Kidney (tissue), 14 donors: ENCODE data around the gene RCAN2. TPM values are rescaled to one million over a fixed set of nuclear protein-coding genes. Genes with fewer than 3 reads are reported as not detected.

Experiments
- DNase-seq, 5 donors: peaks; one replicate each; pipeline ENCODE4 v3.0.0-alpha.2; 2013 to 2020
- FAIRE-seq: peaks from 2 replicates; lab custom pipeline; 2012; peaks lifted over from hg19 to GRCh38; lab: Jason Lieb, UNC
- H3K27ac ChIP-seq, 2 donors: one replicate each; pipeline ENCODE4 v1.7.0; 2013; ENCODE audit warnings: low read depth in 2 of 2, low read length in 2 of 2, inconsistent platforms in 1 of 2
- H3K27me3 ChIP-seq: one replicate; pipeline ENCODE4 v1.7.1; 2013; ENCODE audit warnings: low read length, inconsistent platforms; ENCODE audit not compliant: control insufficient read depth, insufficient read depth
- H3K36me3 ChIP-seq, 3 donors: one replicate each; pipeline versions ENCODE4 v1.7.0 to v1.7.1; 2013; ENCODE audit warnings: low read length in 3 of 3, control low read depth in 1 of 3, inconsistent platforms in 1 of 3; ENCODE audit not compliant: insufficient read depth in 3 of 3, control insufficient read depth in 2 of 3
- H3K4me1 ChIP-seq, 3 donors: one replicate each; pipeline versions ENCODE4 v1.7.0 to v1.7.1; 2013; ENCODE audit warnings: low read length in 3 of 3, inconsistent platforms in 1 of 3, low read depth in 1 of 3; ENCODE audit not compliant: control insufficient read depth in 2 of 3, insufficient read depth in 2 of 3
- H3K4me3 ChIP-seq, 3 donors: one replicate each; pipeline versions ENCODE4 v1.7.0 to v1.8.1; 2013; ENCODE audit warnings: low read length in 3 of 3, control low read depth in 1 of 3, inconsistent platforms in 1 of 3
- H3K9ac ChIP-seq, 3 donors: one replicate each; pipeline versions ENCODE4 v1.7.0 to v1.7.1; 2013; ENCODE audit warnings: low read length in 3 of 3, control low read depth in 1 of 3, inconsistent platforms in 1 of 3
- H3K9me3 ChIP-seq, 3 donors: one replicate each; pipeline versions ENCODE4 v1.7.0 to v1.7.1; 2013; ENCODE audit warnings: low read length in 3 of 3, control low read depth in 1 of 3, inconsistent platforms in 1 of 3; ENCODE audit not compliant: control insufficient read depth in 2 of 3, insufficient read depth in 1 of 3
- CTCF ChIP-seq: IDR thresholded peaks from 3 replicates; pipeline ENCODE4 v1.5.1; 2012; ENCODE audit warnings: mild to moderate bottlenecking, moderate library complexity, borderline replicate concordance; ENCODE audit not compliant: insufficient read depth; ENCODE audit errors: extremely low read depth
- intact Hi-C: fragments of 100-400 bp; cut with DNase I; formaldehyde crosslinking; loops from one replicate; pipeline ENCODE4 v1.11.1; 2022
- polyA plus RNA-seq: library from polyadenylated mRNA; stranded (reverse); fragments of 350-450 nt; fragmentation: Illumina TruSeq; extraction: RNeasy Lipid Tissue Mini Kit (QIAGEN cat#74804); gene quantifications from one replicate; pipeline ENCODE4 v1.2.3, GENCODE V29; 2014; ENCODE audit warnings: low read depth, low replicate concordance; ENCODE audit not compliant: insufficient read depth
- total RNA-seq: library from RNA; stranded (reverse); fragmentation: NEBNext Ultra II Directional; extraction: Animal tissue kit (Norgen Biotek cat#: 25700); gene quantifications from one replicate; pipeline ENCODE4 v1.2.1, GENCODE V29; 2021
- donor health status: control.
- donor health status: control.
- donor health status: control.
- donor health status: control.
- donor health status: control.
- donor health status: DM: yes; HTN: yes; CAD: no.
- donor health status: Normal renal cell carcinoma (clear cell type).

Gene RCAN2
- total and polyA plus RNA-seq, 2 donors from 2014 or later, result 25.7 to 37.4 TPM

- no peak overlapping the region for H3K4me3 ChIP-seq
- DNase-seq, result no peak
- FAIRE-seq, result no peak
- no peak overlapping the region for H3K9ac ChIP-seq
- no peak for TF ChIP-seq CTCF
- H3K27ac ChIP-seq, result no peak overlapping the region
- no peaks in the 10 kb centered on the region for H3K9me3 ChIP-seq
- peaks cover 0 to 5% (median 0%) of the 10 kb centered on the region in 3 donors for H3K4me1 ChIP-seq
- no peaks in the 10 kb centered on the region for H3K36me3 ChIP-seq
- intact Hi-C loops, result no loop called here
- no peaks in the 10 kb centered on the region for H3K27me3 ChIP-seq
Observed at GRCh38 chr6:46174904-46175303, 316.3 kb downstream of the RCAN2 start.

- Histone ChIP-seq H3K9ac (no peak overlapping the region), H3K4me3 (no peak overlapping the region), H3K27ac (no peak overlapping the region), H3K36me3 (no peaks in the 10 kb centered on the region), H3K9me3 (no peaks in the 10 kb centered on the region), H3K27me3 (no peaks in the 10 kb centered on the region), H3K4me1 (peaks cover 0 to 5% (median 0%) of the 10 kb centered on the region in 3 donors)
- TF ChIP-seq CTCF, result no peak
- no peak for FAIRE-seq
- no peak for DNase-seq
- intact Hi-C loops, result no loop called here
Observed at GRCh38 chr6:46172176-46172575, 319.1 kb downstream of the RCAN2 start.

Other genes starting within 250 kb of the RCAN2 start
- 6.0 TPM for gene CYP39A1, start 161.4 kb upstream of the RCAN2 start, total RNA-seq
- gene CYP39A1, start 161.4 kb upstream of the RCAN2 start, polyA plus RNA-seq, result 8.7 TPM
- 22.6 TPM for gene SLC25A27, start 161.5 kb upstream of the RCAN2 start, total RNA-seq
- gene SLC25A27, start 161.5 kb upstream of the RCAN2 start, polyA plus RNA-seq, result 19.1 TPM
- gene TDRD6, start 196.4 kb upstream of the RCAN2 start, total RNA-seq, result 0.47 TPM
- gene TDRD6, start 196.4 kb upstream of the RCAN2 start, polyA plus RNA-seq, result 0.84 TPM
- gene PLA2G7, start 243.9 kb upstream of the RCAN2 start, total RNA-seq, result 1.9 TPM
- not detected for gene PLA2G7, start 243.9 kb upstream of the RCAN2 start, polyA plus RNA-seq